ENCODE results near the gene CA10. TPM values are rescaled to one million over a fixed set of nuclear protein-coding genes. Genes with fewer than 3 reads are reported as not detected.

CA10 gene
- total RNA-seq, 1 experiment from 2014 or later = not detected

- DNase-seq = no peak
- ChIA-PET POLR2A (ENCODE audit: unreplicated experiment) (no interaction called here), CTCF (no interaction called here)
- no peaks in the 10 kb centered on the region for H3K79me2 ChIP-seq (ENCODE audit: low read depth)
- TF ChIP-seq CTCF (conservative IDR thresholded peaks at IDR 0.05) (no peak), EZH2 (IDR thresholded peaks at IDR 0.05; ENCODE audit: low read depth) (no peak)
- H4K20me1 ChIP-seq (ENCODE audit: insufficient read depth) = no peaks in the 10 kb centered on the region
- H3K9me2 ChIP-seq (ENCODE audit: insufficient read depth) = no peaks in the 10 kb centered on the region
- no peaks in the 10 kb centered on the region for H3K36me3 ChIP-seq (ENCODE audit: low read depth)
- H3F3A ChIP-seq (ENCODE audit: insufficient read depth, low read depth) = no peaks in the 10 kb centered on the region
- no peak overlapping the region for H2AFZ ChIP-seq
- no TSS peak for BruUV-seq (replicated peaks)
- no peak overlapping the region for H3K27ac ChIP-seq
- H3K27me3 ChIP-seq (ENCODE audit: insufficient read depth, low read depth) = peaks cover 31% of the 10 kb centered on the region
- no peaks in the 10 kb centered on the region for H3K4me1 ChIP-seq (replicated peaks; ENCODE audit: insufficient read depth)
- H3K4me2 ChIP-seq = no peak overlapping the region
- H3K9me3 ChIP-seq (ENCODE audit: insufficient read depth, low read depth) = no peaks in the 10 kb centered on the region
- intact Hi-C loops (cut with micrococcal nuclease; ENCODE audit: unreplicated experiment) = loop anchor here (5.0 kb wide), 1 partner anchor 453 kb away; no protein-coding TSS in a partner anchor
- H3K4me3 ChIP-seq = no peak overlapping the region
Measured at GRCh38 chr17:51604299-51605020, 554.1 kb downstream of the CA10 start.

- intact Hi-C loops (cut with micrococcal nuclease; ENCODE audit: unreplicated experiment) = no loop called here
- TF ChIP-seq CTCF (conservative IDR thresholded peaks at IDR 0.05) (no peak), EZH2 (IDR thresholded peaks at IDR 0.05; ENCODE audit: low read depth) (no peak)
- Histone ChIP-seq H3F3A (ENCODE audit: insufficient read depth, low read depth) (no peaks in the 10 kb centered on the region), H3K79me2 (ENCODE audit: low read depth) (no peaks in the 10 kb centered on the region), H3K27ac (no peak overlapping the region), H3K4me2 (no peak overlapping the region), H3K4me3 (no peak overlapping the region), H3K36me3 (ENCODE audit: low read depth) (no peaks in the 10 kb centered on the region), H3K4me1 (replicated peaks; ENCODE audit: insufficient read depth) (no peaks in the 10 kb centered on the region), H2AFZ (no peak overlapping the region), H3K9me3 (ENCODE audit: insufficient read depth, low read depth) (no peaks in the 10 kb centered on the region), H4K20me1 (ENCODE audit: insufficient read depth) (no peaks in the 10 kb centered on the region), H3K27me3 (ENCODE audit: insufficient read depth, low read depth) (peaks cover 9% of the 10 kb centered on the region; the same call in 1 of the 2 replicates), H3K9me2 (ENCODE audit: insufficient read depth) (no peaks in the 10 kb centered on the region)
- BruUV-seq (replicated peaks) = no TSS peak
- ChIA-PET POLR2A (ENCODE audit: unreplicated experiment) (no interaction called here), CTCF (no interaction called here)
- no peak for DNase-seq
Measured at GRCh38 chr17:51601622-51602261, 556.8 kb downstream of the CA10 start.

- intact Hi-C loops (cut with micrococcal nuclease; ENCODE audit: unreplicated experiment) = no loop called here
- no peaks in the 10 kb centered on the region for H3F3A ChIP-seq (ENCODE audit: insufficient read depth, low read depth)
- no peaks in the 10 kb centered on the region for H3K9me3 ChIP-seq (ENCODE audit: insufficient read depth, low read depth)
- H3K27me3 ChIP-seq (ENCODE audit: insufficient read depth, low read depth) = 0 out of 2 replicates have a peak, but pooled peaks cover 9% of the 10 kb centered on the region
- POLR2A ChIA-PET (ENCODE audit: unreplicated experiment) = no interaction called here
- H3K27ac ChIP-seq = no peak overlapping the region
- no peaks in the 10 kb centered on the region for H4K20me1 ChIP-seq (ENCODE audit: insufficient read depth)
- no peaks in the 10 kb centered on the region for H3K9me2 ChIP-seq (ENCODE audit: insufficient read depth)
- H2AFZ ChIP-seq = no peak overlapping the region
- no peak overlapping the region for H3K4me3 ChIP-seq
- CTCF ChIA-PET = no interaction called here
- H3K4me2 ChIP-seq = no peak overlapping the region
- TF ChIP-seq CTCF (conservative IDR thresholded peaks at IDR 0.05) (no peak), EZH2 (IDR thresholded peaks at IDR 0.05; ENCODE audit: low read depth) (no peak)
- no peaks in the 10 kb centered on the region for H3K36me3 ChIP-seq (ENCODE audit: low read depth)
- H3K4me1 ChIP-seq (replicated peaks; ENCODE audit: insufficient read depth) = no peaks in the 10 kb centered on the region
- DNase-seq = no peak
- no TSS peak for BruUV-seq (replicated peaks)
- no peaks in the 10 kb centered on the region for H3K79me2 ChIP-seq (ENCODE audit: low read depth)
Measured at GRCh38 chr17:51598824-51599223, 559.7 kb downstream of the CA10 start.

Measured in PC-9 (cell line).